Astrocyte of the spinal cord (primary cell): Measurements from ENCODE around the gene SNRNP40.

ENCODE experiments used
- DNase-seq: peaks from one replicate; pipeline ENCODE4 v3.0.0; 2011; ENCODE audit warnings: low read depth, low spot score
- H3K4me3 ChIP-seq: 2 replicates; pipeline ENCODE4 v1.5.1; 2011; ENCODE audit warnings: low read depth, mild to moderate bottlenecking, low read length, moderate library complexity
- CTCF ChIP-seq: IDR thresholded peaks from 2 replicates; pipeline ENCODE4 v1.5.1; 2012; ENCODE audit warnings: low read depth, mild to moderate bottlenecking, low read length, inconsistent platforms
- in situ Hi-C: cut with HindIII; loops from 2 replicates; pipeline ENCODE4 v1.10.0; 2017; ENCODE audit warnings: low sequenced_read_pairs

The SNRNP40 gene

GRCh38 chr1:31214316-31215064 is 82.1 kb downstream of the SNRNP40 start:
- H3K4me3 ChIP-seq, result no peak overlapping the region
- peak; percentile 7 for TF ChIP-seq CTCF
- in situ Hi-C loops, result no loop called here
- DNase-seq, result no peak
